BLaER1 (cell line): Measurements from ENCODE around the gene ZNF337.

Experiments
- H3K27ac ChIP-seq: shearing (Covaris generic); formaldehyde crosslinking; 2 replicates; pipeline ENCODE4 v1.8.1; 2022
- H3K27me3 ChIP-seq: shearing (Covaris generic); formaldehyde crosslinking; 2 replicates; pipeline ENCODE4 v1.8.1; 2022
- H3K36me3 ChIP-seq: shearing (Covaris generic); formaldehyde crosslinking; 2 replicates; pipeline ENCODE4 v1.8.1; 2022
- H3K4me1 ChIP-seq: shearing (Covaris generic); formaldehyde crosslinking; 2 replicates; pipeline ENCODE4 v1.8.1; 2022
- H3K4me2 ChIP-seq: shearing (Covaris generic); formaldehyde crosslinking; 2 replicates; pipeline ENCODE4 v1.8.1; 2022
- H3K4me3 ChIP-seq: shearing (Covaris generic); formaldehyde crosslinking; 2 replicates; pipeline ENCODE4 v1.8.1; 2022
- H3K9ac ChIP-seq: shearing (Covaris generic); formaldehyde crosslinking; 2 replicates; pipeline ENCODE4 v1.8.1; 2022
- H3K9me3 ChIP-seq: shearing (Covaris generic); formaldehyde crosslinking; 2 replicates; pipeline ENCODE4 v1.8.1; 2022
- H4K20me1 ChIP-seq: shearing (Covaris generic); formaldehyde crosslinking; 2 replicates; pipeline ENCODE4 v1.8.1; 2022
- Cebpa-rat ChIP-seq: shearing (Covaris generic); IDR thresholded peaks from 2 replicates; pipeline ENCODE4 v1.8.1; 2022

ZNF337 gene

DNA sequence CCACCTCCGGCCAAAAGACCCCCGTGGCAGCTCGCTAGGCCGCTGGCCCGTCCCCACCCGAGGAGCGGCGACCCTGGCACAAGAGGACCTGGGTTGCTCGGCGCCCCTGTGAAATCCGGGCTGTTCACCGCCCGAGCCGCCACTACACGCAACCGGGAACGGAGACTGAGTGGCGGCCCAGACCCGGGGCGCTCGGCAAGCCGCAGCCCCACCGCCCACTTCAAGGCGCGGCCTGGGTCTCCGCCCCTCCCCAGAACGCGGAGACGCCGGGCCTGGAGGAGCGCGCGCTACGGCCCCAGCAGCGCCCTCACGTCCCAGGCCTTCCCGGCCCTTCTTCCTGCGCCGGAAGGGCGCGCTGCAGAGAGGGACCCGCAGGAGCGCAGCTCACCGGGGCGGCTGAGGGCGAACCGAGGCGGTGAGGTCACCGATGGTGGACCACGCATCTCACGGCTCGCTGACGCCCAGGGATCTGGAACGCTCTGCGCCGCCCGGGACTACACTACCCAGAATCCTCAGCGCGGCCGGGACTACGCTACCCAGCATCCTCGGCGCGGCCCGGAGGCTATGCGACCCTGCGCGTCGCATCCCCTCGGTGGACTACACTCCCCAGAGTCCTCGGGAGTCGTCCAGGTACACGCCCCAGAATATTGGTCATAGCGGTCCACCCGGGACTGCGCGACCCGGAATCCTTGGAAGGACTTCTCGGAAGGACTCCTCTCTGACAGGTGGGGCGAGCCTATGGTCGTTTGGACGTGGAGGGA is at the start of gene ZNF337:
TSS of gene ZNF337 (minus strand) at position 483 of the 761 bp plus-strand sequence. CDS start 10,436 bp downstream, outside the sequence.
- Histone ChIP-seq H3K27me3 (no peaks in the 10 kb centered on the region), H3K9me3 (peaks cover 14% of the 10 kb centered on the region), H3K4me1 (peaks cover 29% of the 10 kb centered on the region), H3K36me3 (peaks cover 14% of the 10 kb centered on the region), H3K4me3 (peak within 1 kb of the TSS; percentile 94), H3K27ac (peak within 1 kb of the TSS; percentile 96), H3K4me2 (peak within 1 kb of the TSS; percentile 91), H4K20me1 (peaks cover 9% of the 10 kb centered on the region; the same call in 1 of the 2 replicates), H3K9ac (peak within 1 kb of the TSS; percentile 96)
- TF ChIP-seq Cebpa-rat = no peak

DNA sequence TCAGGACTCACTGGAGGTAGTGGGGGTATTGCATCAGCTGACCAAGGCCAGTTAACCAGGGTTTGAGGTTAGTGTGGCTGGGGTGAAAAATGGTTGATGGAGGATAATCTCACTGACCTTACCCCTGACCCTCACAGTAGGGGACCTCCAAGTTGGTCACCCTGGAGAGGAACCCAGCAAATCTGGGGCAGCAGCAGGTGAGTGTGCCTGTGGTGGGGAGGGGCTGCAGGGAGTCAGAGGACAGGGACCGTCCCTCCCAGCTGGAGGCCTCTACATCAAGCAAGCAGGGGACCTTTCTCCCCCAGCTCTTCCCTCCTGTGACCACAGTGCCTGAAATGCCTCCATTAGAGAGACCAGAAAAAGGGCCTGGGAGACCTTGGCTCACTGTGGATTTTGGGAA is 49.1 kb upstream of the ZNF337 start:
- Histone ChIP-seq H3K36me3 (no peaks in the 10 kb centered on the region), H4K20me1 (no peaks in the 10 kb centered on the region), H3K9ac (no peak overlapping the region), H3K4me2 (no peak overlapping the region), H3K27ac (no peak overlapping the region), H3K9me3 (no peaks in the 10 kb centered on the region), H3K27me3 (no peaks in the 10 kb centered on the region), H3K4me3 (no peak overlapping the region), H3K4me1 (peaks cover 7% of the 10 kb centered on the region)
- no peak for TF ChIP-seq Cebpa-rat

DNA sequence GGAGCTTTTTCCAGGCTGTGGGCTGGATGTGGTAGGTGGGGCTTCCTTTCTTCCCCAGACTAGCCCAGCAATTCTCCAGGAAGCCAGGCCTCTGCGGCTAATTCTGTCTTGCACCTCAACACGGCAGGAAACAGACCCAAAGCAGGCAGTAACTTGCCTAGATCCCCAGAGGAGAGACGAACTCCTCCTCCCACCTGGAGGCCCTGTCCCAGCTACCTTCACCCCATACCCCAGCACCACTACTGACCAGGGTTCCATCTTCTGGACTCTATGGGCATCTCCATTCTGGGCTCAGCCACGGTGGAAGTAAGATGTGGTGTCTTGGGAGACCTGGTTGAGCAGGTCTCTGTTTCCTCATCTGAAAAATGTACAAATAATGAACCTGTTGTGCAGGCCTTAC is 48.4 kb upstream of the ZNF337 start:
- TF ChIP-seq Cebpa-rat = no peak
- no peaks in the 10 kb centered on the region for H4K20me1 ChIP-seq
- no peak overlapping the region for H3K9ac ChIP-seq
- no peak overlapping the region for H3K4me2 ChIP-seq
- H3K4me1 ChIP-seq = peaks cover 7% of the 10 kb centered on the region
- no peak overlapping the region for H3K27ac ChIP-seq
- no peaks in the 10 kb centered on the region for H3K9me3 ChIP-seq
- no peaks in the 10 kb centered on the region for H3K36me3 ChIP-seq
- H3K4me3 ChIP-seq = no peak overlapping the region
- H3K27me3 ChIP-seq = no peaks in the 10 kb centered on the region

DNA sequence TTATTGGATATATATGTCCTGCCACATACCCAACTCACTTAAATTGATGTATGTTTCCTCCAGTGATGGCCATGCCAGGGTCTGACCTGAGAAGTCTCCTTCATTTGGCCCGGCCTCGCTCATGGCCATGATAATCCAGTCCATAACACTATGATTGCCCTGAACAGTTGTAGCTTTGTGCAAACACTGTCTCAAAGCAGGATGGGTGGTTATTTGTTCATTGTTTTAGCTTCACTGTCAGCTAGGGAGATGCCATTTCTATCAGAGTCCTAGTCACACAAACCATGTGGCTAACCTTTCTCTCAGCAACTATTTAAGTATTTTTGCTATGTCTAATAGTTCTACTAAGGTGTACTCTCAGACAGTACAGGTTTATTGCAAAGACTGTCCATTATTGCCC is 47.6 kb upstream of the ZNF337 start:
- no peak overlapping the region for H3K9ac ChIP-seq
- no peak overlapping the region for H3K27ac ChIP-seq
- H3K27me3 ChIP-seq = no peaks in the 10 kb centered on the region
- peak overlapping the region; percentile 25 for H3K4me2 ChIP-seq
- no peaks in the 10 kb centered on the region for H3K9me3 ChIP-seq
- H3K36me3 ChIP-seq = no peaks in the 10 kb centered on the region
- no peak overlapping the region for H3K4me3 ChIP-seq
- no peak for TF ChIP-seq Cebpa-rat
- H3K4me1 ChIP-seq = peaks cover 7% of the 10 kb centered on the region
- H4K20me1 ChIP-seq = no peaks in the 10 kb centered on the region

DNA sequence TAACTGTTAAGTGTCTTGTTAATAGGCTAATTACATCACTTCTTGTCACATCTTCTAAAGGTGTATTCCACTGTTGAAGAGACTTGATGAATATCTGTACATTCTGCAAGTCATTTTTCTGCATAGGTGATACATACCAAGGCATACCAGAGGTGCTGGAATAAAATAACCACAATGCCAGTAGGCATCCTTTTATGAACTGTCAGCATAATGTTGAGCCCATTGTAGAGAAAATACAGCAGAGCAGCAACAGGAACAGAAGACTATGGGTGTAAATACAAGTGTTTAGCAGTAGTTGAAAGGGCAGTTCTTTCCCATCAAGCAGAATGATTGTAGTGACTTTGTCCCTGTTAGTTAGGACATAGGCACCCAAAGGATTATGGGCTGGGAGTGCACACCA is 44.4 kb upstream of the ZNF337 start:
- H3K9me3 ChIP-seq = no peaks in the 10 kb centered on the region
- H3K4me3 ChIP-seq = no peak overlapping the region
- no peak for TF ChIP-seq Cebpa-rat
- H3K27ac ChIP-seq = no peak overlapping the region
- peaks cover 7% of the 10 kb centered on the region for H3K4me1 ChIP-seq
- H4K20me1 ChIP-seq = no peaks in the 10 kb centered on the region
- H3K9ac ChIP-seq = no peak overlapping the region
- no peaks in the 10 kb centered on the region for H3K27me3 ChIP-seq
- H3K36me3 ChIP-seq = no peaks in the 10 kb centered on the region
- H3K4me2 ChIP-seq = no peak overlapping the region

GRCh38 chr20:25739615-25740320 is 43.1 kb upstream of the ZNF337 start:
- H3K4me1 ChIP-seq = peaks cover 7% of the 10 kb centered on the region
- no peaks in the 10 kb centered on the region for H3K9me3 ChIP-seq
- no peak overlapping the region for H3K9ac ChIP-seq
- no peak for TF ChIP-seq Cebpa-rat
- H3K4me3 ChIP-seq = no peak overlapping the region
- no peak overlapping the region for H3K4me2 ChIP-seq
- no peaks in the 10 kb centered on the region for H3K27me3 ChIP-seq
- H3K27ac ChIP-seq = no peak overlapping the region
- H3K36me3 ChIP-seq = no peaks in the 10 kb centered on the region
- H4K20me1 ChIP-seq = no peaks in the 10 kb centered on the region

GRCh38 chr20:25738198-25738597 is 41.5 kb upstream of the ZNF337 start:
- no peaks in the 10 kb centered on the region for H3K36me3 ChIP-seq
- H3K4me1 ChIP-seq = no peaks in the 10 kb centered on the region
- no peaks in the 10 kb centered on the region for H4K20me1 ChIP-seq
- H3K27ac ChIP-seq = no peak overlapping the region
- no peak overlapping the region for H3K4me3 ChIP-seq
- H3K9me3 ChIP-seq = no peaks in the 10 kb centered on the region
- H3K9ac ChIP-seq = no peak overlapping the region
- no peaks in the 10 kb centered on the region for H3K27me3 ChIP-seq
- TF ChIP-seq Cebpa-rat = no peak
- H3K4me2 ChIP-seq = no peak overlapping the region

- Histone ChIP-seq H3K9me3 (no peaks in the 10 kb centered on the region), H3K9ac (no peak overlapping the region), H4K20me1 (no peaks in the 10 kb centered on the region), H3K4me3 (no peak overlapping the region), H3K36me3 (no peaks in the 10 kb centered on the region), H3K27ac (no peak overlapping the region), H3K4me2 (no peak overlapping the region), H3K27me3 (no peaks in the 10 kb centered on the region), H3K4me1 (no peaks in the 10 kb centered on the region)
- no peak for TF ChIP-seq Cebpa-rat
Measured at GRCh38 chr20:25733903-25734302, 37.2 kb upstream of the ZNF337 start.

GRCh38 chr20:25730862-25731261 is 34.2 kb upstream of the ZNF337 start:
- TF ChIP-seq Cebpa-rat = no peak
- Histone ChIP-seq H4K20me1 (no peaks in the 10 kb centered on the region), H3K9ac (no peak overlapping the region)

GRCh38 chr20:25726357-25726756 is 29.7 kb upstream of the ZNF337 start:
- Histone ChIP-seq H3K36me3 (0 out of 2 replicates have a peak, but pooled peaks cover 5% of the 10 kb centered on the region), H3K4me1 (no peaks in the 10 kb centered on the region), H3K9ac (no peak overlapping the region), H3K27ac (no peak overlapping the region), H4K20me1 (no peaks in the 10 kb centered on the region), H3K9me3 (peaks cover 26% of the 10 kb centered on the region), H3K4me2 (no peak overlapping the region), H3K4me3 (no peak overlapping the region), H3K27me3 (no peaks in the 10 kb centered on the region)
- TF ChIP-seq Cebpa-rat = no peak

More at GRCh38 chr20:25730862-25731261, 34.2 kb upstream of the ZNF337 start:
- H3K4me1 ChIP-seq = no peaks in the 10 kb centered on the region
- no peak overlapping the region for H3K4me2 ChIP-seq
- no peak overlapping the region for H3K4me3 ChIP-seq
- 0 out of 2 replicates have a peak, but pooled peaks cover 5% of the 10 kb centered on the region for H3K36me3 ChIP-seq
- H3K27me3 ChIP-seq = no peaks in the 10 kb centered on the region
- H3K9me3 ChIP-seq = peaks cover 14% of the 10 kb centered on the region
- H3K27ac ChIP-seq = no peak overlapping the region
